GM06990 (cell line): ENCODE data around the gene PPME1.

ENCODE experiments used
- DNase-seq: peaks from one replicate; pipeline ENCODE4 v3.0.0-alpha.2; 2011; ENCODE audit not compliant: insufficient read length; ENCODE audit errors: extremely low read depth
- H3K27me3 ChIP-seq: replicated peaks from 2 replicates; pipeline ENCODE4 v1.6.0; 2011; ENCODE audit warnings: low read length; ENCODE audit not compliant: control insufficient read depth, insufficient read depth
- H3K36me3 ChIP-seq: 2 replicates; pipeline ENCODE4 v1.5.1; 2011; ENCODE audit warnings: low read length; ENCODE audit not compliant: control insufficient read depth, insufficient read depth
- H3K4me3 ChIP-seq: replicated peaks from 2 replicates; pipeline ENCODE4 v1.5.1; 2011; ENCODE audit warnings: low read depth, mild to moderate bottlenecking, control low read depth, low read length
- CTCF ChIP-seq: IDR thresholded peaks from 2 replicates; pipeline ENCODE4 v1.5.1; 2011; ENCODE audit warnings: low read length, control low read depth, mild to moderate bottlenecking, inconsistent platforms; ENCODE audit not compliant: insufficient read depth, poor library complexity, severe bottlenecking

PPME1 gene

GRCh38 chr11:74280494-74280893 is 109.4 kb downstream of the PPME1 start:
- no peaks in the 10 kb centered on the region; the same call in 1 of the 2 replicates for H3K27me3 ChIP-seq
- no peak overlapping the region for H3K4me3 ChIP-seq
- DNase-seq: no peak
- H3K36me3 ChIP-seq: no peaks in the 10 kb centered on the region
- TF ChIP-seq CTCF: no peak

GRCh38 chr11:74282421-74282820 is 111.3 kb downstream of the PPME1 start:
- H3K36me3 ChIP-seq: no peaks in the 10 kb centered on the region
- no peak for TF ChIP-seq CTCF
- no peak for DNase-seq

GRCh38 chr11:74282914-74283371 is 111.9 kb downstream of the PPME1 start:
- DNase-seq: no peak
- no peaks in the 10 kb centered on the region; the same call in 1 of the 2 replicates for H3K27me3 ChIP-seq
- no peak overlapping the region for H3K4me3 ChIP-seq
- no peak for TF ChIP-seq CTCF
- H3K36me3 ChIP-seq: no peaks in the 10 kb centered on the region

More at GRCh38 chr11:74282421-74282820, 111.3 kb downstream of the PPME1 start:
- Histone ChIP-seq H3K27me3 (no peaks in the 10 kb centered on the region; the same call in 1 of the 2 replicates), H3K4me3 (no peak overlapping the region)

- H3K27me3 ChIP-seq: no peaks in the 10 kb centered on the region
- H3K4me3 ChIP-seq: no peak overlapping the region
- DNase-seq: no peak
- no peak for TF ChIP-seq CTCF
- H3K36me3 ChIP-seq: no peaks in the 10 kb centered on the region
Measured at GRCh38 chr11:74283580-74284180, 112.6 kb downstream of the PPME1 start.

- DNase-seq: no peak
- no peak for TF ChIP-seq CTCF
- Histone ChIP-seq H3K4me3 (no peak overlapping the region), H3K27me3 (no peaks in the 10 kb centered on the region), H3K36me3 (no peaks in the 10 kb centered on the region)
Measured at GRCh38 chr11:74284466-74284865, 113.4 kb downstream of the PPME1 start.

- DNase-seq: no peak
Measured at GRCh38 chr11:74288161-74288560, 117.1 kb downstream of the PPME1 start.

More at GRCh38 chr11:74288161-74288560, 117.1 kb downstream of the PPME1 start:
- no peak overlapping the region for H3K4me3 ChIP-seq
- no peaks in the 10 kb centered on the region for H3K27me3 ChIP-seq
- H3K36me3 ChIP-seq: no peaks in the 10 kb centered on the region
- no peak for TF ChIP-seq CTCF
